ENCODE data around the gene UST.
A peak's percentile ranks its signal among the peaks of the same experiment; 100 is the strongest.
"Not testable (repeated sequence)": the region's sequence is repeated elsewhere in the genome, so short reads cannot be mapped to it uniquely, and the experiment has no call there.

The UST gene

DNA sequence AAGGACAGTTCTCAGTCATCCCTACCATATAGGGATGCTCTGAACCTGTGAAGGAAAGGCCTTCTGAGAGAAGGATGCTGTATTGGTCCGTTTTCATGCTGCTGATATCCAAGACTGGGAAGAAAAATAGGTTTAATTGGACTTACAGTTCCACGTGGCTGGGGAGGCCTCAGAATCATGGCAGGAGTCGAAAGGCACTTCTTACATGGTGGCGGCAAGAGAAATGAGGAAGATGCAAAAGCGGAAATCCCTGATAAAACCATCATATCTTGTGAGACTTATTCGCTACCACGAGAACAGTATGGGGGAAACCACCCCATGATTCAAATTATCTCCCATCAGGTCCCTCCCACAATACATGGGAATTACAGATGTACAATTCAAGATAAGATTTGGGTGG lies 209.3 kb downstream of the UST start:
- not testable (repeated sequence) for DNase-seq

DNA sequence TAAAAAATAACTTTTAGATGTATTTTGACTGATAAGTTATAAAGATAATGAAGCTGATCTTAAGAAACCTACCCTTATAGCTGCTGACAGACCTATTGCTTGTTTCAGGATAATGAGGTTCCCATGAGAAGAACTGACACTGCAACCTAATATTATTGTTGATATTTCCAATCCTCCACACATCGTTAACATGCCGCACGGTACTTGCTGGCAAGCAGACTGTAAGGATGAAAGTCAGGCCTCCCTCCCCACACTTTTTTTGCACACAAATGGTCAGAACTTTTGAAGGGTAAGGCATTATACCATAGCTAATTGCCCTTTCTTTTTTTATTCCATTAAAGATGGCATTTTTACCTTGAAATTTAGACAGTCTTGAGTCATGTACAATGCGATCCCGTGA lies 210.9 kb downstream of the UST start:
- no peak for DNase-seq

DNA sequence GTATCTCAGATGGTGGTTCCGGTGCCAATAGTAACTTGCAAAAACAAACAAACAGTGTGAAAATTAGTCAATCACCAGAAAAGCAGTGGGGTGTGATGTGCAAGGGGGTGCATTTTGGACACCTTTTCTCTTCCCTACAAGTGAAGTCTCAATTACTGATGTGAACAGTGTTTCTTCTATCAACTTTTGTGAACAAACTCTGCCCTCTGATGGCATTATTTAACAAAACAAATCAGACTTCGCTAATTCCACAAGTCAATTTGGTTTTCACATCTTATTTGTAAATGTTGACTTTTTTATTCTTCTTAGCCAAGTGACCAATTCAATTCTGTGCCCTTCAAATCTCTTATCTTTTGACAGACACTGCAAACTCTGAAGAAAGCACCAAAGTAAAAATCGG lies 212.2 kb downstream of the UST start:
- no peak for DNase-seq

DNA sequence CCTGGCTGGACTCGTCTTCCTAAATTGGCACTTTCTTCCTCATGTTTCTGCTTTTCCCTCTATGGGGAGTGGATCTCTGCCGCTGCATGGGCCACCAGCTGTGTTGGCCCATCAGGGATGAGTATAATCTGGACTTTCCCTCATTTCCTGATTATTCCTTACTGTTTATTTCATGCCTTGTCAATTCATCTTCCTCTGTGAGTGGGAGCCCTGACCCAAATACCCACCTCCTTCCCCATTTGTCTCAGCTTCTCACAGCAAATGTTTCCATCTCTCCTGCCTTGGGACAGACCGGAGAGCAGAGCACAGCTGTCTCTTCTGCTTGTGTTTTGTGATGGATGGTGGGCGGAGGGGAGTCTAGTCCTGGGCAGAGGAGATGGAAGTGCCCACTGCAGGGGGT lies 212.7 kb downstream of the UST start:
- DNase-seq: no peak

DNA sequence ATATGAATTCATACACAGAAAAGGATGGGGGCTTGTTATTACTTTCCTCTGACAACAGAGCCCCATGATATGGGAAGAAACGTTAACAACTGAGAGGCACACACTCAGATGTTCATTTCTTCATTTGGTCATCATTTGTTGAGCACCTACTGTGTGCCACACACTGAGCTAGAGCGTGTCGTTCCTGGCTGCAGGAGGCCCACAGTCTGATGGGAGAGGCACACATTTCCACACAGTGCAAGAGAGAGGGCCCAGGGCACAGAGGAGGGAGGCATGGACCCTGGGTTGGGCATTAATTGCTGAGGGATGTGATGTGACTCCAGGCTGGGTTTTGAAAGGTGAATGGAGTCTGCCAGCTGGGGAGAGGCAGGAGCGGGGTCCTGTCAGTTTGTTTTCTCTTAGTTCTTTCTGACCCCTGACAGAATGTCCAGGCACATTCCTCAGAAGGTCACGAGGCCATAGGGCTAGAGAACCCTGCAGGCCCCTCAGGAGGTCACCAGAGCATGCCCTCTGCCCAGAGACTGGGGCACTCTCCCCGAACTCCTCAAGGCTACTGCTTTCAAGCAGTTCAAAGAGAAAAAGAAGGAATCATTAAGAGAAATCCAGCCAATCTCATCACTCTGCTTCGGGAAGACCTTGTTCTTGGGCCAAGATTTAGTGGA lies 216.2 kb downstream of the UST start:
- no peak for DNase-seq

DNA sequence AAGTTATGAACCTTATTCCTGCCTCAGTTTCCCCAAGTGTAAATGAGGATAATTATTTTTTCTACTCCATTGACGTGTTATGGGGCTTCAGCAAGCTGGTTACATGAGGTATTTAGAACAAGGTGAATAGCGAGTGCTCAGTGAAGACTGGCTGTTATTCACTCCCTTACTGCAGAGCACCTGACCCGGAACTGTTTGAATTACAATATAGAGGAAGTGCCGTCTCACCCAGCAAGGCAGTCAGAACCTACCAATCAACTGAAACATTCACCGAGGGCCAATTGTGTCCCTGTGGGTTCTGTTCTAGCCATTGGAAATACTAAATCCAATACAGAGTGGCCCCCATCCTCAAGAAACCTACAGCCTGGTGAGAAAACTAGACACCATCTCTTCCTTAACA lies 216.9 kb downstream of the UST start:
- no peak for DNase-seq

DNA sequence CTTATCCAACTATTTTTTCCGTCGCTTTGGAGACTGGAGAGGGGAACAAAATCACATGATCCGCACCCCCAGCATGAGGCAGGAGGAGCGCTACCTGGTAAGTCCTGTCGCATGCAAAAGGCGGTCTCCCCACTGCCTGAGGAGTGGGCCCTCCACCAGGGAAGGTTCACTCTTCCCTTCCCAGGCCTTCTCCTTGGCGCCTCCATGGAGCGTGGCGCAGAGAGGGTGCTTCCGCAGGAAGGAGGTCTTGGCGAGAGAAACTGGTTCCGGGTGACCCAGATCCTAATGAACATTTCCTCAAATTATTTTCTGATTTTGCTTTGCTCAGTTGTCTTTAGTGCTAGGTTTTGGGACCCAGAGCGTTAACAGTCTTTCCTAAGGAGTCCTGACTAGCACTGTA lies 217.6 kb downstream of the UST start:
- DNase-seq: no peak

DNA sequence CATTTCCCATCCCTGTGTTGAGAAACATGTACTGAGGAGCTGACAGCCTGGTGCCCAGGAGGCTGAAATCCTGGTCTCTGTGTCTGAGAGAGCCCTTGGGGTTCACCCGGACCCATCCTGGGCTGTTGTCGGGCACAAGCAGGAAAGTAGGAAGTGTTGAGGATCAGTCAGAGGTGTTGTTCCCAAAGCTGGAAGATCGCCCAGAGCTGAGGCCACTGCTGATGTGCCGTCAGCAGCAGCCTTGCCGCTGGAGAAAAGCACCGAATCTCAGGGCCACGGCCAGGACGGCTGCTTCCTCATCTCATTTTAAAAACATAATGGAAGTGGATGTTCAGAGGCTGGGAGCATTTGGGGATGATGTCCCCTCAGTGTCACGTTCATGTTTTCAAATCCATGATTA lies 218.5 kb downstream of the UST start:
- DNase-seq: no peak

DNA sequence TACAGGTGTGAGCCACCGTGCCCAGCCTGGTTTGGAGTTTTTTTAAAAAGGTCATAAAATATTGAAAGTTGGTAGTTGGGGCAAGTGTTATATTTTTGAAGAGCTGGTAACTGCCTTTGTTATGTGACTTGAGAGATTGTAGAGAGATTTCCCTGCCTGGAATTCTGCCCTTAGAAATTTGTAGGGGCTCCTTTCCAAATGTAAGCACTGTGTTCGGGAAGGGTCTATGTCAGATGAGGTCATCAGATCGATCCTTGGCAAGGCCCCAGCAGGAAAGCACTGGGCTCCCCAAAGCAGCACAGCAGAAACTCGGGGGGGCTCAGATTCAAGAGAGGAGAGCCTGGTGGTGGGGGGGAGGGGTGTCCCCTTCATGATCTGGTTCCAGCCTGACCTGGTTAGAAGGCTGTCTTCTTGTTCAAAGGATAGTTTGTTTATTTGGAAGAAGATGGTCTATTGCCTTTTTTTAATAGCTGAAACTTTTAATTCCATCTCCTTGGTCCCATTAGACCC lies 220.2 kb downstream of the UST start:
- DNase-seq: no peak

DNA sequence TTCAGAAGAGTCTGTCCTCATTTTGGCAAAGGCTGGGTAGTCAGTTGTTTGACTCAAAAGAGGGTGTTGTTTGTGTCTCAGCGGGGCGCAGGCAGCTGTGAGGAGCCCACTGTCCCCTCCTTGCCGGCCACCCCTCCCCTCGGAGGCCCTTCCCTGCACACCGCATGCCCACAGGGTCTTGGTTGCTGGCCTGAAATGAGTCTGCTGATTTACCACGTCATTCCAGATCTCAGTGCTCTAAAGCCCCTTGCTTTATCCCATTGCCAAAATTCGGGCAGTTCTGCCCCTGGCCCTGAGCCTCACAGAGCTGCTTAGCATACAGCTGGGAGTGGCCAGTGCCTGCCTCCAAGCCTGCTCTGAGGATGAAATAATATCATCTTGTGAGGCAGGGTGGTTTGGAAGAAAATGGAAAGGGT lies 220.7 kb downstream of the UST start:
- no peak for DNase-seq

DNA sequence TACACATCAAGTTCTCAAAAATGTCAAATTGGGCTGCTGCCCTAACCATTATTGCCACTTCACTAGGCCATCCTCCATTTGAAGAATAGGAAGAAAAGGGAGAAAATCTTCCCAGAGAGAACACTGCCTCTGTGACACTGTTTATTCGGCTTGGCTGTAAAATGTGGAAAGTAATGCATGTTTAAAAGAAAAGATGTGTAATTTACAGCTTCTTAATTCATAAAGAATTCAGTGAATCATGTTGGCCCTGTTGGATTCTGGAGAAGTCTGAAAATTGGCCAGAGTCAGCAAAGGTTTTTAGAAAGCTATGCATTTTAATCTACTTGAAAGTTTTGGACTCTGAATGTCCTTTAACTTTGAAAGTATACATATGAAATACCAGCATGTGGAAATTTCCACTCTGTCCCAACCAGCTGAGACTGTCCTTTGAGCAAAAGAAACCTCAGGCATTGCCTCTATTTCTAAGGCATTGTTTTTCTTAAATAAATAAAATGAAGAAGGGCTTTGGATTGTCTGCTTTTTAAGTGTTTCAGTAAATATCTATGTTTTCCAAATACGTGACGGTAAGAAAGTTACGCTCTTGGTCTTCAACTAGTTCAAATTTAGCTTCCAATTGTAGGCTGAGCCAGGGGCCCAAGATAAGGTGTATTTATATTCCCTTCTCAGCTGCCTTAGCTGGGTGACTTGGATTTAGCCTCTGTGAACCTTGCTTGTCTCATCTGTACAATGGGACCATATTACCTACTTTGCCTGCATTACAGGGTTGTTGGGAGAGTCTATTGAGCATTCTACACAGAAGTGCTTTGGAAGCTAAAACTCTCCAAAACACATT lies 222.2 kb downstream of the UST start:
- no peak for DNase-seq

DNA sequence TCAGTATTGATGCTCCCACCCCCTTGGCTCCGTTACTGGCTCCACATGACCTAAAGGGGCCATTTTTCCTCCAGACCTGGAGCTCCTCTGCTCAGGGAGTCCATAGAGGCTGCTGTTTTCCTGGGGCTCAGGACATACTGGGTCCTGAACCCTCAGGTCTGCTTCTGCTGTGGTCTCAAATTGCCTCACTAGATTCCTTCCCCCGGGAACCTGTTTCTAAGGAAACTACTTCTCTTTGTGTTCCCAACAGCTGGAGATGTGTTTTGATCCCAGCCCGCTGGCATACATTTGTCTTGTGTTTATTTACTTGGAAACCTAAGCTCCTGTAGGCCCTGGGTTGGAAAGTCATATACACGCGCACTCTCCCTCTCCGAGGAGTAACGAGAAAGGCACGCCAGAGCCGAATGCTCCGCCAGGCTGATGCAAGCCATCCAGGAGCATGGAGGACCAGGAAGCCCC lies 222.8 kb downstream of the UST start:
- DNase-seq: no peak

DNA sequence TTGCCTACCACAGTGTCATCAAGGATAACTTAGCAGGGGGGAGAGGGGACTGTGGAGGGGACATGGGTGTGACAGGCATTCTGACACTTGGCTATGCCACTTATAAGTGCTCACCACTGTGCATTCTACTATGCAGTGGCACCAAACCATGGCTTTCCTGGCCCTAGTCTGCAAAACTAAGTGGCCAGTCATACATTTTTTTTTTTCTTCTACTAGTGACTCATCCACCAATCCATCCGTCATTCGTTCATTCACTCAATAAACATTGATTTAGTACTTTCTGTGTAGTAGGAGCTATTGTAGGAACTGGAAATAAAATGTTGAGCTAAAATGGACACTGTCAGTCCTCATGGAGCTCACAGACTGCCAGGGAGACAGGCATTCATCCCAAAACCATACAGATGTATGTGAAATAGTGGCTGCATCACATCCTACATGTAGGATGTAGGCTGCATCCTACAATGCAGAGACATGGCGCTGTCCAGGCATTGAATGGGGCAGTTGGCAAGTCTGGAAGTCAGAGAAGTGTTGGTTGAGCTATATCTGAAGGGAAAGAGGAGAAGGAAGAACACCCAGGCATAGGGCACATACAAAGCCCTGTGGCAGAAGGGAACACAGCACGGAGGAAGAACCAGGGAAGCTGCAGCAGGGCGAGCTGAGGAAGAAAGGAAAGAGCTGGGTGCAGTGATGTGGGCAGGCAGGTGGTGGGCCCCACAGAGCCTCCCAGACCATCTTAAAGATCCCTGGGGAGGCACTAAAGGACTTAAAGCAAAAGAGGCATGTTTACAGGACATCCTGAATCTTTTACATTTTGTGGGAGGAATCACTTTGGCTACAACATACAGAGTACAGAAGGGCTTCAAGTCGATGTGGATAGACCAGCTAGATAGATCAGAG lies 224.4 kb downstream of the UST start:
- DNase-seq: no peak

DNA sequence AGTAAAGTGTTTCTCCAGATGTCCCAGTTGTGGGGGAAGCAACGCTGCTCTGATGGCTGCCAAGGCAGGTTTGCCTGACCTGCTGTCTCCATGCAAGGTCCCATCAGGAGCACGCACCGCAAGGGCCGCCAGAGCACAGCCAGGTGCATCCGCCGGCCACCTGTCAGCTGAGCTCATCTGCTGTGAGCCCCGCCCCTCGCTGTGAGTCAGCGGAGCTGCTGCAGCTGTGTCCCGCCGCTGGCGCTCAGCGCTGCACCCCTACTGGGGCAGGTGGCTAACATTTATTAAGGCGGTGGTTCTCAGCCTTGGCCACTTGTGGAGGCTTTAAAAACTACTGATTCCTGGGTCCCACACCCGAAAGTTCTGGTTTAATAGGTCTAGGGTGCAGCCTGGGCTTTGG lies 225.7 kb downstream of the UST start:
- peak; percentile 19 for DNase-seq

DNA sequence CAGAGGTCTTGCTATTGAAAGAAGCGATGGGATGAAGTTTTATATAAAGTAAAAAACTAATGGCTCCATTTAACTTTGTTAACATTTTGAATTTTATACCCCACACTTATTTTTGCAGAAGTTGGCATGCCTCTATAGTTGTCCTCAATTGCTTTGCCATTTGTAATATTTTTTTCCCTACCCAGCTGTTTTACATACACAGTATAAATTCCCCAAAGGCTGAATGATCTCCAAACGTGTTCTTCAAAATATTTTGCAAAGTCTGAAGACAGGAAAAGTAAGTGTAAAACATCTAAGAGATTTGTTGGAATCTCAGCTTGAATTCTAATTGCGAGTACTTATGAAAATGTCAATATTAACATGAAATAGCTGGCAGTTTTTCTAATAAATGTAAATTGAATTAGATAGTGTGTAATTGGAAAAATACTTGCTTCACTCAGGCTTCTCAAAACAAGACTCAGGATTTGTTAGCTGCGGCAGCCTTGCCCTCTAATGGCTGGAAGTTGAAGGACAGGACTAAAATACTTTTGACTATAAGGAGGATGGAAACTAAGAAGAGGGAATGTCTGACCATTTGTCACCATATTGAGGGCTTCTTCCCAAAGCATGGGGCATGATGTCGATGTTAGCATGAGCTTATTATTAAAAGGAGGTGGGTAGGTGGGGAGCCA lies 226.8 kb downstream of the UST start:
- DNase-seq: no peak

DNA sequence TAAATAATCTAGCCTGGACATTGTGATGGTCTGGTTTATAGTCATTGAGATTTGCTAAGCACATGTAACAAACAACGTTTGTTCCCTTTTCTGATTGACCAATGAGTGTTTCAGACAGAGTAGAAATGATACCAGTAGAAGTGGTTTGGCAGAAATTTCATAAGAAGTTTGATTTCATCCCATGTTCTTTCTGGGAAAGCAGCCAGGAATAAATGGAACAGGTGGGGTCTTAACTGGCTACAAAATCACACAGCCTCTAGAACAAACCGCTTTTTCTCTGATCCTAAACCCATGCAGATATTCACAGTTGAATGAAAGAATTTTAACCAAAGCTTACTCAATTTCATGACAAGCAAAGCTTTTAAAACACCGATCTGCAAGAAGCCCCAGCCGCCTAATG lies 227.5 kb downstream of the UST start:
- DNase-seq: no peak

DNA sequence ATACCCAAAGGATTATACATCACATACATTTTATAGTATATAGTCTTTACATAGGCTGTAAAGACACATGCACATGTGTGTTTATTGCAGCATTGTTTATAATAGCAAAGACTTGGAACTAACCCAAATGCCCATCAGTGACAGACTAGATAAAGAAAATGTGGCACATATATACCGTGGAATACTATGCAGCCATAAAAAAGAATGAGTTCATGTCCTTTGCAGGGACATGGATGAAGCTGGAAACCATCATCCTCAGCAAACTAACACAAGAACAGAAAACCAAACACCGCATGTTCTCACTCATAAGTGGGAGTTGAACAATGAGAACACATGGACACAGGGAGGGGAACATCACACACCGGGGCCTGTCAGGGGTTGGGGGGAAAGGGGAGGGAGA lies 231.5 kb downstream of the UST start:
- DNase-seq: not testable (repeated sequence)

DNA sequence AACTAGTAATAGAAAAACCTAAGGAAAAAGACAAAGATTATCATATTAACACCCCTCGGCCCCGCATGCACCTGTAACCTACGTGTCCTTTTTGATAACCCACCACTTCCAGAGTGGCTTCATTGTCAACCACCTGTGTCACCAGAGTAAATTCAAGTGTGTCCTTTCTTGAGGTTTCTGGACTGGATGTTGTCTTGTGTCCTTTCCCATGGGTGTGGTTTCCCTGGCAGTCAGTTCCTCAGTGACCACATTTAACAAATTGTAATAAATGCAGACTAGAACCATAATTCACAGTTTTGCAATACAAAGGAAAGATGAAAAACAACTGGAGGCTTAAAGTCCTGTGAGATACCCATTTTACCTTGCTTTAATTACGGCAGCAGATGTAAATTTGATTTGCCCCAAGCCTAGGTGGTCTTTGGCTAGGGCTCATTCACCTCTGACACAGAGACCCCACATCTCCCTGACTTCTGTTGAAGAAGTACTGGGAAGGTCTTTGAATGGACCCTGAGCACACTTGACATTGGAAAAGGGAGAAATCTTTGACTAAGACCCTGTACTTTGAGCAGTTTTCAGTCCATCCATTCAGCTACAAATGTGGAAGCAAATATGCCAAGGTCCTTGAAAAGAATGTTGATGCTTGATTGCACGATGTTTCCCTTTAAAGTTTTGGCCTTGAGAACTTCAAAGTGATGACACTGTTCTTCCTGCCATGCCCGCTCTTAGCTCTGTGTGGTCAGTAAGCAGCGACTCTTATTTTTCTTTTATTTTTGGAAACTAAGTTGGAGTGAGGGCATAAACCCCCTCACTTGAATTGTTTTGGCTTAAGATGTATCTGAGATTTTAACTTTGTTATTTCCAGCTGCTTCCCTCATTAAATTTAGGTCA lies 232.4 kb downstream of the UST start:
- DNase-seq: no peak

DNA sequence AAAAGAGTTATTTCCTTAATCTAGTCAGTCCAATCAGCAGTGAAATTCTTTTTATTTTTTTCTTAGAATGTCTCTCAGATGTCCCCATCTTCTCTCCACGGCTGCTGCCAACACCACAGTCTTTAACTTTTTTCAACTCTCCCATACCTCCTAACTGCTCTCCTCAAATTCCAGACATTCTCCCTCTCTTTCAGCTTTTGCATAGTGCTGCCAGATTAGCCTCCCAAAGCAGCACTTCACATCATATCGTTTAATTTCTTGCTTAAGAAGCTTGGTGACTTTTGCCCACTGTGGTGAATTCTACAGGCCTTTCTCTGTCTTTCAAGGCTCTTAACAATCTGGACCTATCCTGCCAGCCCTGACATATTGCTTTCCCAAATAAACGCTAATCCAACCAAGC lies 233.4 kb downstream of the UST start:
- no peak for DNase-seq

DNA sequence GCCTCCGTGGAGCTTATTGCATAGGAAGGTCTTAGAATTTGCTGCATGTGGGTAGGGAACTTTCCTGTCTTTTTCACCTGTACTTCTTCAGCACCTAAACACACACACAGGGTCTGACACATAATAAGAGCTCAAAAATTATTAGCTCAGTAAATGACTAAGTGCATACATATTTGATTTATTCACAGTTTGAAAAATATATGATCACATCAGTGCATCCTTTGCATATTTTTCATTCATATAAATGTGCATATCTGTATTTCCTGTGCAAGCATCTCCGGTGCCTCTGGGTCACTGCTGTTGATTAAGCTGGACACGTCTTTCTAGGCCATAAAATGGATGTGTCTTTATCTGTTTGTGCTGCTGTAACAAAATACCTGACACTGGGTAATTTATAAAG lies 234.7 kb downstream of the UST start:
- DNase-seq: no peak

DNA sequence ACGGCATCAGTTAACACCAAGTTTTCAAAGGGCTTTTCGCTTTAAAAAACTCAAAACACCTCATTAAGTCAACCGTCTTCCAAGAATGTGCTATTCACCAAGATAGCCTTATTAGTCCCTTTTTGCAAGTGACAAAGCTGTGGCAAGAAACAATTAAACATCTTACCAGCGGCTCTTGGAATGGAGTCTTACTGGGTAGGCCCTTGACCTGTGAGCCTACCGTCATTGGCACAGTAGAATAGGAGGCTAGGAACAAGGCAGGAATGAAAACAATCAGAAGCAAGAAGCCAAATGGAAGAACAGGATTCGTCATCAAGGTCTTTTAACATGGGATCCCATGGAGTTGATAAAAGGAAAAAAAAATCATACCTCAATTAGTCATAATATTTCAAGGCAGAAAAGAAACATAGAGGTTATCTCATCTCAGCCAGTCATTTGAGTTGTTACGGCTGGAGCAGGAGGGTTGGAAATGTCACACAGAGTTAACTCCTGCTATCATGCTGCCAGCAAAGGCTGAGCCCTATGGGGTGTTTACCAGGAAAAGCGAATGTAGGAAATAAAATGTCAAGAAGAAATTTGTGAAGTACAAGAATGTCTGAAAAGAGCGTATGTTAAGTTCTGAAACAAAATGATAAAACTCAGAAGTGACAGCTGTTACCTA lies 236.4 kb downstream of the UST start:
- no peak for DNase-seq

Data from activated gamma-delta T cell (primary cell).